ENCODE results near the gene CD247.

GRCh38 chr1:167434306-167434705 lies 84.0 kb downstream of the CD247 start:
- TF ChIP-seq, protein P1, sequence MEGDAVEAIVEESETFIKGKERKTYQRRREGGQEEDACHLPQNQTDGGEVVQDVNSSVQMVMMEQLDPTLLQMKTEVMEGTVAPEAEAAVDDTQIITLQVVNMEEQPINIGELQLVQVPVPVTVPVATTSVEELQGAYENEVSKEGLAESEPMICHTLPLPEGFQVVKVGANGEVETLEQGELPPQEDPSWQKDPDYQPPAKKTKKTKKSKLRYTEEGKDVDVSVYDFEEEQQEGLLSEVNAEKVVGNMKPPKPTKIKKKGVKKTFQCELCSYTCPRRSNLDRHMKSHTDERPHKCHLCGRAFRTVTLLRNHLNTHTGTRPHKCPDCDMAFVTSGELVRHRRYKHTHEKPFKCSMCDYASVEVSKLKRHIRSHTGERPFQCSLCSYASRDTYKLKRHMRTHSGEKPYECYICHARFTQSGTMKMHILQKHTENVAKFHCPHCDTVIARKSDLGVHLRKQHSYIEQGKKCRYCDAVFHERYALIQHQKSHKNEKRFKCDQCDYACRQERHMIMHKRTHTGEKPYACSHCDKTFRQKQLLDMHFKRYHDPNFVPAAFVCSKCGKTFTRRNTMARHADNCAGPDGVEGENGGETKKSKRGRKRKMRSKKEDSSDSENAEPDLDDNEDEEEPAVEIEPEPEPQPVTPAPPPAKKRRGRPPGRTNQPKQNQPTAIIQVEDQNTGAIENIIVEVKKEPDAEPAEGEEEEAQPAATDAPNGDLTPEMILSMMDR (IDR thresholded peaks at IDR 0.05) = no peak
- TF ChIP-seq POLR2A (IDR thresholded peaks at IDR 0.05) = no peak

Data from testis (tissue), 2 donors.